HUES6 (cell line): Measurements from ENCODE around the gene LSG1.
A peak's percentile ranks its signal among the peaks of the same experiment; 100 is the strongest.

Experiments used
- H3K27ac ChIP-seq: 2 replicates; pipeline ENCODE4 v1.7.0; 2013; ENCODE audit warnings: low read depth, mild to moderate bottlenecking, low read length, inconsistent platforms
- H3K27me3 ChIP-seq: 2 replicates; pipeline ENCODE4 v1.6.1; 2013; ENCODE audit warnings: low read length; ENCODE audit not compliant: control insufficient read depth, insufficient read depth
- H3K36me3 ChIP-seq: 2 replicates; pipeline ENCODE4 v1.6.1; 2013; ENCODE audit warnings: low read length; ENCODE audit not compliant: control insufficient read depth, insufficient read depth
- H3K4me1 ChIP-seq: 2 replicates; pipeline ENCODE4 v1.6.1; 2013; ENCODE audit warnings: low read length; ENCODE audit not compliant: control insufficient read depth, insufficient read depth
- H3K4me3 ChIP-seq: 2 replicates; pipeline ENCODE4 v1.5.1; 2013; ENCODE audit warnings: low read depth, low read length
- H3K9ac ChIP-seq: one replicate; pipeline ENCODE4 v1.6.1; 2013; ENCODE audit warnings: mild to moderate bottlenecking, low read length
- H3K9me3 ChIP-seq: 2 replicates; pipeline ENCODE4 v1.6.1; 2013; ENCODE audit warnings: low read depth, low read length; ENCODE audit not compliant: control insufficient read depth, insufficient read depth

Gene LSG1

GRCh38 chr3:194654443-194654842 is 17.5 kb downstream of the LSG1 start:
- no peak overlapping the region for H3K4me3 ChIP-seq
- no peaks in the 10 kb centered on the region for H3K9me3 ChIP-seq
- peaks cover 75% of the 10 kb centered on the region for H3K36me3 ChIP-seq
- H3K9ac ChIP-seq = peak overlapping the region; percentile 41
- H3K27me3 ChIP-seq = no peaks in the 10 kb centered on the region
- H3K27ac ChIP-seq = peak overlapping the region; percentile 89
- H3K4me1 ChIP-seq = peaks cover 15% of the 10 kb centered on the region

GRCh38 chr3:194647747-194648146 is 24.2 kb downstream of the LSG1 start:
- no peak overlapping the region for H3K27ac ChIP-seq
- peaks cover 92% of the 10 kb centered on the region for H3K36me3 ChIP-seq
- no peaks in the 10 kb centered on the region for H3K9me3 ChIP-seq
- no peaks in the 10 kb centered on the region for H3K27me3 ChIP-seq
- no peak overlapping the region for H3K9ac ChIP-seq
- no peaks in the 10 kb centered on the region for H3K4me1 ChIP-seq
- H3K4me3 ChIP-seq = no peak overlapping the region

DNA sequence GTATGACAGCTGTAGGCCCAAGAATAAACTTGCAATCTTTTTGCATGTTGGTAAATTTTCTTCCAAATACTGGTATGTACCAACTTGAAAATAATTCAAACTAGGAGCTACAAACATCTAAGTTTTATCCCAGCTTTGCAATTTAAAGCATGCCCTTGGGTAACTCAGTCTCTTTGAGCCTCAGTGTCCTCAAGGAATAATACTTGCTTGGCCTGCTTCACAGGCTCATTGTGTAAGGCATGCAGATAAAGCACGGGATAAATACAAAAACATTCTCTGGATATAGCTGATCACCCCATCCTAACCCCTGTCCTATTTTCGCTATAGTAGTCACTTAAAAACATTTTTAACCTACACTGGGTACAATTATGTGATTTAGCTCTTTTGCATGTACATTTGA is 29.2 kb downstream of the LSG1 start:
- Histone ChIP-seq H3K27me3 (no peaks in the 10 kb centered on the region), H3K36me3 (peaks cover 72% of the 10 kb centered on the region), H3K4me3 (no peak overlapping the region), H3K4me1 (no peaks in the 10 kb centered on the region), H3K9ac (no peak overlapping the region), H3K27ac (no peak overlapping the region), H3K9me3 (no peaks in the 10 kb centered on the region)

DNA sequence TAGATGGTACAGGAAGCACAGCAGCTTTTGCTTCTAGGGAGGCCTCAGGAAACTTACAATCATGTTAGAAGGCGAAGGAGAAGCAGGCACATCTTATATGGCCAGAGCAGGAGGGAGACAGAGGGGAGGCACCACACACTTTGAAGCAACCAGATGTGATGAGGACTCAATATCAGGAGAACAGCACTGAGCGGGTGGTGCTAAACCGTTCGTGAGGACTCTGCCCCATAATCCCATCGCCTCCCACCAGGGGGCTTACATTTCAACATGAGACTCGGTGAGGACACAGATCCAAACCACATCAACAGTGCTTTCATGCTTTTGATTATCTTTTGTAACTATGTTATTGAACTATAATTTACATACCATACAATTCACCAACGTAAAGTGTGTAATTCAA is 31.2 kb downstream of the LSG1 start:
- H3K4me1 ChIP-seq = no peaks in the 10 kb centered on the region
- no peaks in the 10 kb centered on the region for H3K27me3 ChIP-seq
- H3K9me3 ChIP-seq = no peaks in the 10 kb centered on the region
- H3K4me3 ChIP-seq = no peak overlapping the region
- no peak overlapping the region for H3K9ac ChIP-seq
- no peak overlapping the region for H3K27ac ChIP-seq
- peaks cover 56% of the 10 kb centered on the region for H3K36me3 ChIP-seq

GRCh38 chr3:194638991-194639605 is 32.9 kb downstream of the LSG1 start:
- Histone ChIP-seq H3K36me3 (peaks cover 40% of the 10 kb centered on the region), H3K27me3 (no peaks in the 10 kb centered on the region), H3K27ac (no peak overlapping the region), H3K4me3 (no peak overlapping the region), H3K9ac (no peak overlapping the region), H3K4me1 (no peaks in the 10 kb centered on the region), H3K9me3 (no peaks in the 10 kb centered on the region)

GRCh38 chr3:194637541-194638400 is 34.2 kb downstream of the LSG1 start:
- no peak overlapping the region for H3K27ac ChIP-seq
- H3K9ac ChIP-seq = no peak overlapping the region
- no peak overlapping the region for H3K4me3 ChIP-seq
- peaks cover 29% of the 10 kb centered on the region for H3K36me3 ChIP-seq
- no peaks in the 10 kb centered on the region for H3K4me1 ChIP-seq
- H3K27me3 ChIP-seq = no peaks in the 10 kb centered on the region
- no peaks in the 10 kb centered on the region for H3K9me3 ChIP-seq

- H3K27ac ChIP-seq = no peak overlapping the region
- H3K36me3 ChIP-seq = peaks cover 22% of the 10 kb centered on the region
- no peaks in the 10 kb centered on the region for H3K9me3 ChIP-seq
These were observed 34.9 kb downstream of the LSG1 start for GRCh38 chr3:194637066-194637465.

GRCh38 chr3:194633349-194634004 is 38.5 kb downstream of the LSG1 start, which contains the start of gene TMEM44:
Gene TMEM44 (minus strand): TSS chr3:194633419. CDS start chr3:194633215, 204 bp downstream.
- Histone ChIP-seq H3K9ac (peak within 1 kb of the TSS; percentile 41), H3K27me3 (0 out of 2 replicates have a peak, but pooled peaks cover 3% of the 10 kb centered on the region), H3K4me3 (peak within 1 kb of the TSS; percentile 84), H3K36me3 (peaks cover 21% of the 10 kb centered on the region), H3K27ac (no peak within 1 kb of the TSS), H3K9me3 (peaks cover 18% of the 10 kb centered on the region), H3K4me1 (0 out of 2 replicates have a peak, but pooled peaks cover 3% of the 10 kb centered on the region)

More at GRCh38 chr3:194637066-194637465, 34.9 kb downstream of the LSG1 start:
- no peak overlapping the region for H3K4me3 ChIP-seq
- 0 out of 2 replicates have a peak, but pooled peaks cover 3% of the 10 kb centered on the region for H3K4me1 ChIP-seq
- 0 out of 2 replicates have a peak, but pooled peaks cover 3% of the 10 kb centered on the region for H3K27me3 ChIP-seq
- H3K9ac ChIP-seq = no peak overlapping the region

GRCh38 chr3:194632809-194633348 is 39.1 kb downstream of the LSG1 start:
- peaks cover 27% of the 10 kb centered on the region for H3K36me3 ChIP-seq
- no peak overlapping the region for H3K27ac ChIP-seq
- H3K27me3 ChIP-seq = 0 out of 2 replicates have a peak, but pooled peaks cover 3% of the 10 kb centered on the region
- peak overlapping the region; percentile 84 for H3K4me3 ChIP-seq
- peaks cover 18% of the 10 kb centered on the region for H3K9me3 ChIP-seq
- H3K9ac ChIP-seq = peak overlapping the region; percentile 41
- 0 out of 2 replicates have a peak, but pooled peaks cover 3% of the 10 kb centered on the region for H3K4me1 ChIP-seq

DNA sequence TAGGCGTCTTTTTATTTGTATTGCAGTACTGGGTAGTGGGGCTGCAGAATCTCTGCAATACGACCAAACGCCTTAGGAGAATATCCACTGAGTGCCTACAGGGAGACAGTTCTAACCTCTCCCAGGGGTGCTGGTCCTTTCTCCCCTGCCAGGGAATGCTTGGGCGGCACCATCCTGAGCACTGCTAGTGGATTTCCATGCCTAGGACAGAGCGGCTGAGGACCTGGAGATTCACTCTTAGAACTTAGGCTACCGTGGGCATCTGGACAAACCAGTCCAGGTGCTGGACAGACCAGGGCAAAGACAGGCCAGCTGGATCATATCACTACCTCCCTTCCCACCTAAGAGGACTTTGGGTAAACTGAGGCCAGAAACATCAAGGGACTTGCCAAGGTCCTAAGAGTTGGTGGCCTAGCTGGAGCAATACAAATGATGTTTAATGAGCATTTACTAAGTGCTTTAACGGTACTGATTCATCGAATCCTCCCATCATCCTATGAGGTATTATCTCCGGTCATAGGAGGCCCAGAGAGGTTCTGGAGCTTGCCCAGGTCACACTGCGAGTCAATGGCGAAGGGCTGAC is 39.7 kb downstream of the LSG1 start:
- no peak overlapping the region for H3K27ac ChIP-seq
- H3K4me3 ChIP-seq = peak overlapping the region; percentile 84
- H3K9me3 ChIP-seq = peaks cover 18% of the 10 kb centered on the region
- peaks cover 32% of the 10 kb centered on the region for H3K36me3 ChIP-seq
- H3K4me1 ChIP-seq = 0 out of 2 replicates have a peak, but pooled peaks cover 3% of the 10 kb centered on the region
- peak overlapping the region; percentile 41 for H3K9ac ChIP-seq
- H3K27me3 ChIP-seq = 0 out of 2 replicates have a peak, but pooled peaks cover 3% of the 10 kb centered on the region
